PFSK-1 (cell line): ENCODE data around the gene XXYLT1.

Source experiments
- REST ChIP-seq, 2 experiments: IDR thresholded peaks; 2 replicates each; pipeline versions ENCODE4 v1.6.1 to v1.8.0; 2011 to 2012; ENCODE audit warnings: low read depth in 2 of 2, low read length in 2 of 2, control low read depth in 1 of 2, inconsistent platforms in 1 of 2, mild to moderate bottlenecking in 1 of 2, moderate library complexity in 1 of 2; ENCODE audit not compliant: insufficient read depth in 1 of 2
- SIN3A ChIP-seq: IDR thresholded peaks from 2 replicates; pipeline ENCODE4 v1.6.1; 2012; ENCODE audit warnings: mild to moderate bottlenecking, low read length, moderate library complexity, borderline replicate concordance; ENCODE audit not compliant: insufficient read depth
- TAF1 ChIP-seq: IDR thresholded peaks from 2 replicates; pipeline ENCODE4 v1.6.1; 2012; ENCODE audit warnings: low read length, control low read depth, borderline replicate concordance; ENCODE audit not compliant: insufficient read depth

DNA sequence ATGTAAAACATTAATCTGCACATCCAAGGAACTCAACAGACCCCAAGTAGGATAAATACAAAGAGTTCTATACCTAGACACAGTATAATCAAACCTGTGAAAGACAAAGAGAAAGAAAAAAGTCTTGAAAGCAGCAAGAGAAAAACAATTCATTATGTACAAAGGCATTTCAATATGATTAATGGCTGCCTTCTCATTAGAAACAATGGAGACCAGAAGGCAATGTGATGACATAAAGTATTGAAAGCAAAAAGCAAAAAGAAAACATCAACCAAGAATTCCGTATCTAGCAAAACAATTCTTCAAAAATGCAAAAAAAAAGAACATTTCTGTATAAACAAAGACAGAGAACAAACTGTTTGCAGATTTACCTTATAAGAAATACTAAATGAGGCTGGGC lies 81.1 kb downstream of the XXYLT1 start:
- no peak for TF ChIP-seq REST (IDR thresholded peaks at IDR 0.05; ENCODE audit: insufficient read depth in 1 of 2, low read depth in 2 of 2, low read length in 2 of 2)
- no peak for TF ChIP-seq TAF1
- no peak for TF ChIP-seq SIN3A
